Midbrain (tissue), 1 donor: ENCODE data around the gene ATP5PF.
"Not testable (repeated sequence)": the region's sequence is repeated elsewhere in the genome, so short reads cannot be mapped to it uniquely, and the experiment has no call there.

ENCODE experiments used
- DNase-seq: peaks from one replicate; lab custom pipeline; 2025; lab: John Stamatoyannopoulos, UW

Gene ATP5PF

DNA sequence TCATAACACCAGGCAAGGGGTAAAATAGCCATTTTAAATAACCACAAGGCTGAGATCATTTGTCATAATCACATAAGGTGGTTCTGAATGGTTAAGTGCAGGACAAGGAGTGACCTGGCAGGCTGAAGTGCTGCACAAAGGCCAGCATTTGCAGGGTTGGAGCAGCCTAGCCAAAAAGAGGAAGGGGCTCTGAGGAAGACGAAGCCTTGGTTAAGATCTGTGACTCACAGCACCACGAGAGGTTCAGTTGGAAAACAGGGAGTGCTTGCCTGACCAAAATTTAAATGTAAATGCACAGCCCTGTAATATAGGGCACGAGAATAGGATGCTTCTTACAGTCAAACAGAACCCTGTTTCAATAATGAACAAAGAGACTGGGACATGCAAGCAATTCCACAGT, 12.1 kb downstream of the ATP5PF start:
- no peak for DNase-seq

DNA sequence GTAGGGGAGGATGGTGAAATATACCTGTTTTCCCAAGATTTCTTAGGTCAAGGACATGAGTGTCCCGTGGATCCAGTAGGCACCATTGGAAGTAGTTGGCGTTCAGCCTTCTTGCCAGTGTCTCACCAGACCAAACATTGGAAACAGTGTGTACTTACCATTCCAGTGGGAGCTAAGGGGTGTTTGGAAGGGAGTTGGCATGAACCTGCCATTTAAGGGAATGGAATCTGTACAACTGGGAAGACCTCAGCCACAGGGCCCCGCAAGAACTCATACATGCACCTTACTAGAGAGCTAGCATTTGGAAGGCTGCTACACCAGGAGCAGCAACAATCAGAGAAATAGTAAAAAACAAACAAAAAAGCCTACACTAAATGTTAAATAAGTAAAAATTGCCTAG, 12.7 kb downstream of the ATP5PF start:
- DNase-seq, result no peak

DNA sequence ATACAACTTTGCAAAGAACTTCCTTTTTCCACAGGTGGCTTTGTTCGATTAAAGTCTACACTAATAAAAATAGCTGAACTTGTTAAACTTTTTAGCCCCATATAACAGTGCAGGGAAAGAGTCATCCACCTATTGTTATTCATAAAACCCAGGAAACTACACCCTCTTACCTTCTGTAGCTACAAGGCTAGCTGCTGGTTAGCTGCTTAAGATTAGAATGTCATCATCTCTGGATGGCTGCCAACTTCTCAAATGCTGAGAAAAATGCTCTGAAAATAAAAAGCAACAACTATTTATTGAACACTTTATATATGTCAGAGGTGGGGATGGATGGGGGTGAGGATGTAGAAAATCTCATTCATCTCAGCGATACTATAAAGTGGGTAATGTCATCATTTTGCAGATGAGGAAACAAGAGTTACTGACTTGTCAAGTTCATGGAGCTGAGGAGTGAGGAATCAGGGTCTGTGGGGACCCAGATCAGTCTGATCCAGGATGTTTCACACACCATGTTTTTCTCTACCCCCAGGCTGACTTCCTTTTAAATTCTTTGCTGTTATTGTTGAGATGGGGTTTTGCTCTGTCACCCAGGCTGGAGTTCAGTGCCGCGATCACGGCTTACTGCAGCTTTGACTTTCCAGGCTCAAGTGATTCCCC, 17.1 kb downstream of the ATP5PF start:
- no peak for DNase-seq

DNA sequence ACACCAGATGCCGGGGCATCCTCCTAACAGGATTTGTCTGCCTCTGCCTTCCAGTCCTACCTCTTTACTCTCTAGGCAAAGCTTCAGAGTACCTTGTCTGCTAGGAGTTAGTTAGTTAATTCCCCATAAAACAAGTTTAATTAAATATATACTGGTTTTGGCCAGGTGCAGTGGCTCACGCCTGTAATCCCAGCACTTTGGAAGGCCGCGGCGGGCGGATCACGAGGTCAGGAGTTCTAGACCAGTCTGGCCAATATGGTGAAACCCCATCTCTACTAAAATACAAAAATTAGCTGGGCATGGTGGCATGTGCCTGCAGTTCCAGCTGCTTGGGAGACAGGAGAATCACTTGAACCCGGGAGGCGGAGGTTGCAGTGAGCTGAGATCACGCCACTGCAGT, 20.6 kb downstream of the ATP5PF start:
- not testable (repeated sequence) for DNase-seq

DNA sequence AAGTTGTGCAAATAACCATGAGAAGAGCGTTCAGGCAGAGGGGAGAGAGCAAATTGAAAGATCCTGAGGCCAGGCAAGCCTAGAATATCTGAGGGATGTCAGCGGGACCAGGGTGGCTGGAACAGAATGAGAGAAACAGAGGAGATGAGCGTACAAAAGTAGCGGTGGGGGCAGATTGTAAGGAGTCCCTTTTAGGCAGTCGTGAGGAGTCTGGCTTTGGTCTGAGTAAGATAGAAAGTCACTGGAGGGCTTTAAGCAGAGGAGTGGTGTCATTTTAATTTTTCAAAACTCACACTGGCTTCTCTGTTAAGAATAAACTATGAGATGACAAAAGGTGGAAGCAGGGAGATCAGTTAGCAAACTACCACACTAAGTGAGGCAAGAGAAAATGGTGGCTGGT, 24.2 kb downstream of the ATP5PF start:
- DNase-seq, result no peak

DNA sequence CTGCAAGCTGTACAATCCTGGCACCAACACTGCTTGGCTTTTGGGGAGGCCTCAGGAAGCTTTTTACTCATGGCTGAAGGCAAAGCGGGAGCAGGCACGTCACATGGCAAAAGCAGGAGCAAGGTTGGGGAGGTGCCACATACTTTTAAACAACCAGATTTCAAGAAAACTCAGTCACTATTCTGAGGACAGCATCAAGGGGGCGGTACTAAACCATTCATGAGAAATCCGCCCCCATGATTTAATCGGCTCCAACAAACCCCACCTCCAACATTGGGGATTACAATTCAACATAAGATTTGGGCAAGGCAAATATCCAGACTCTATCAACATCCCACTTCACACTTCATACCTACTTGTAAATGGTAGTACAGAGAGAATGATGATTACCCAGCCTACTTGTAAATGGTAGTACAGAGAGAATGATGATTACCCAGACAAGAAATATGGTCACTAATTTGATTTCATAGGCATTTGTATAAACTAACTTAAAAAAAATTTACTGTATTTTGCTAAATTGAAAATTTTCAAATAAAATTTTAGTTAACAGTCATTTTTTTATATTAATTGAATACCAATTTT, 24.9 kb downstream of the ATP5PF start:
- DNase-seq, result no peak

DNA sequence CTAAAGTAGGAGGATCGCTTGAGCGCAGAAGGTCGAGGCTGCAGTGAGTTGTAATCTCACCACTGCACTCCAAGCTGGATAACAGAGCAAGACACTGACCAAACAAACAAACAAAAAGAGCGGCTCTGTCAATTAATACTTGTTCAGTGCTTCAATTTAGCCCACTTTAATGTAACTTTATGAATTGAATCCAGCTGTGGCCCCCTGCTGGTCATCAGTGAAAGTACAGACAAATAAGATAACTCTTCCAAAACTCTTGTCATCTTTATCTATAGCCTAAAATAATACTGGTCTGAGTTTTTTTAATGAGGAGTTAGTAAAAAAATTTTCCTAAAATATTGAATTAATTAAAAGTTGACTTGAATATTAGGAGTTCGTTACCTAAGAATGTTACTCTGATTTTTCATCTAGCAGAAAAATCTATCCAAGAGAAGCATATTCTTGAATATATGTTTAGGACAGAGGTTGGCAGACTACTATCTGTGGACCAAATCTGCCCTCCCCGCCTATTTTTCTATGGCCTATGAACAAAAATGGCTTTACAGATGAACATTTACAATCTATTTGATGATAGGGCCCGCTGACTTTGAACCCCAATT, 26.1 kb downstream of the ATP5PF start:
- peak; percentile 42 for DNase-seq

DNA sequence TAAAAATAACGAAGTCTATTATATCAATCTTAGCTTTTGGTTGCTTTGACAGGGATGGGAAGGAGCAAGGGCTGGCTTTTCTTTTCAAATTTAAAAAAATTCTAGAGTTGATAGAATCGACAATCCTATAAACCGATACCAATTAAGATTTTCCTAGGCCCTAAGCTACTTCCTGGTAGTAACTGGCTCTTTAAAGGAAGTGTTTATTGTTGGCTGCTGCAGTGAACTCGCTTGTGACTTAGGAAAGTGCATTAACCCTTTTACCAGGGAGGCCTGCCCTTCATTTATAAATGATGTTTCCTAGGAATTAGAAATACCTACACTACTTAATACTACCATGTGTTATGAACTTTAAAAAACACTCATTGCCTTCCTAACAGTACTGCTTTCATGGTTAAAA, 33.2 kb downstream of the ATP5PF start:
- no peak for DNase-seq

DNA sequence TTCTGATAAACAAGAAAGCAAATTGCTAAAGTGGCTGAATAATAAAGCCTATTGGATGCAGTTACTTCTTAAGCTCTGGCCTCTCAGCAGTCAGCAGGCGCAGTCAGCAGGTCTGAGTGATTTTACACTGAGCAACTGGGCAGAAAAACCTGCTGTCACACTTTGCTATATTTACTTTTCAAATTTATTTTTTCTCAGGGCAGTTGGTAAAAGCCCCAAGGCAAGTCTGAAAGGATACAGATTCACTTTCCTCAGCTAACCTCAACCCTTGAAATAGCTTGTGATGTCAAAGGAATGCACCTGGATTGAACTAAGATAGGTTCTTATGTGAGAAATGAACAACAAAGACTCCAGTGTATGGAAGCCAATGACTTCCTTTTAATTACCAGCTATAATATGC, 34.0 kb downstream of the ATP5PF start:
- DNase-seq, result no peak

DNA sequence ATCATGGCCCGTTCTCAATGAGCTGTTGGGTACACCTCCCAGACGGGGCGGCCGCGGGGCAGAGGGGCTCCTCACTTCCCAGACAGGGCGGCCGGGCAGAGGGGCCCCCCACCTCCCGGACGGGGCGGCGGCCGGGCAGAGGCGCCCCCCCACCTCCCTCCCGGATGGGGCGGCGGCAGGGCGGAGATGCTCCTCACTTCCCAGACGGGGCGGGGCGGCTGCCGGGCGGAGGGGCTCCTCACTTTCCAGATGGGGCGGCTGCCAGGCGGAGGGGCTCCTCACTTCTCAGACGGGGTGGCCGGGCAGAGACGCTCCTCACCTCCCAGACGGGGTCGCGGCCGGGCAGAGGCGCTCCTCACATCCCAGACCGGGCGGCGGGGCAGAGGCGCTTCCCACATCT, 39.2 kb downstream of the ATP5PF start:
- DNase-seq, result not testable (repeated sequence)

DNA sequence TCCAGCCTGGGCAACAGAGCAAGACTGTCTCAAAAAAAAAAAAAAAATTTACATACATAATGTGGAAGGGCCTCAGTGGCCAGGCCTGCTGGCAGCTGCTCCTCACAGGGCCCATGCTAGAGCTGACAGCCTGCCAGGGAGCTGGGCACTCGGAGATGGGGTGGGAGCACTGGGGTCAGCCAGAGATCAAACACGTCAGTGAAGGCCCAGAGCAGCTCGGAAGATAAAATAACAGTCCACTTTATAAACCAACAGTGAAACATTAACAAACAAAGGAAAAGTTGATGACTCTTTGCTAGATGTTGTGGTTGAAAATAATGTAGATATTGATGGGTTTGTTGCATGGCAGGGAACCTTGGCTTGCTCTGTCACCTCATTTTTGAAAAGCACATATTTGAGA, 42.7 kb downstream of the ATP5PF start:
- DNase-seq, result no peak

DNA sequence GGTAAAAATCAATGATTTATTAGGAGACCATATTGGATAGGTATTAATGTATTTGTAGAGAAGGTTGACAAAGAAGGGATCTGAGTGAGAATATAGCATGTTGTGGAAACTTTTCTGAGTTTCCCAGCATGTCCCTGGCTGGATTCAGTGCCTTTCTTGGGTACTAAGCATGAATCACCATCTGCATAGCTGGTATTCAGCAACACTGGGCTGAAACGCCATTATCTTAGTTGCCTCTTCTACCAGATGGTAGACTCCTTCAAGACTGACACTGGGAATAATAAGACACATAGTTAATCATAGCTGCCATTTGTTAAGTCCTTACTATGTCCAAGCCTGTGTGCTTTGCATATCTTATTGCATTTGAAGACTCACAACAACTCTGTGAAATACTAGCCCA, 45.5 kb downstream of the ATP5PF start:
- DNase-seq, result no peak

DNA sequence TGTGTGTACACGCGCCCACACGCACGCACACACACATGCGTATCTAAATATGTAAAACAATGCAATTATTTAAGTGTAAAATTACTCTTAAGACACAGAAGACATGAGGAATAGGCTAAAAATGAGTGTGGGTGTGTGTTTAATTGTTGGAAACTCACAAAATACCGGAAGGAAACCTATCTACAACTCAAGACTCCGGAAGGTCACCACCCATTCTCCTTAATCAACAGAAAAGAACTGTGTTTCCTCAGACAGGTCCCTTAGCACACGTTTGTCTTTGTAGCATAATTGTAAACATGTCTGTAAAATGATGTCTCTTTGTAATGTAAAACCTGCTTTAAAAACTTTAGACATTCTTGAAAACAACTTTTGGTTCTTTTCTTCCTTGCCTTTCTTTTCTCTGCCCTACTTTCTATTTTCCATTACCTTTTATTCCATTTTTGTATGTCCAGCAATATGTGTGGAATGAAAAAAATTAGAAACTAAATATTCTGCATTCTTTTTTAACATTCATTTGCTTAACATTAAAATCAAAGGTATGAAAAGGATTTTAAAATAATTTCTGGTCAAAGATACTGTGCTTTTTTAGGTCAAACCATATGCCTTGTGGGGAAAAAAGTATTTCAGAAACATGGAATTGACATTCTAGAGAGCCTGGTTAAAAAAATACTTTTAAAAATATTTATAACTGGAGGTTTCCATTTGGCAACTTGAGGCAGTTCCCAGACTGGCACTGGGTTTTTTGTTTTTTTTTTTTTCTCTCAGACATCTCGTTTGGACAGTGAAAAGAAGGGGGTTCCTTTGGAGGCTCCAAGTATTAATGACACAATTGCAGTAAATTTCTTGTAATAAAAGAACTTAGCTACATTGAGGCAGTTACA, 46.2 kb downstream of the ATP5PF start:
- DNase-seq, result no peak

DNA sequence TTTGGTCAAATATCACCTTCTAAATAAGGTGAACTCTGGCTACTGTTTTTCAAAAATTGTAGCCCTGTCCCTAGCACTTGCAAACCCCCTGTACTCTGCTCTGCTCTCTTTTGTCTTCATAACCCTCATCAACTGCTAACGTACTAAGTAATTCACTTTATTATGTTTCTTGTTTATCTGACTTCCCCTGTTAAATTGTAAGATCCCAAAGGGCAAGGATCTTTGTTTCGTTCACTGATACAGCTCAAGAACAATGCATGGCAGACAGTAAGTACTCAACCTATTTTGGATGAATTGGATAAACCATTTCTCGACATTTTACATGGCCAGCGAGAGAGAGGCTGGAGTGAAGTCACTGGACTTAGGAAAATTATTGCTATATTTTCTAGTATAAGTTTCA, 46.9 kb downstream of the ATP5PF start:
- DNase-seq, result no peak

DNA sequence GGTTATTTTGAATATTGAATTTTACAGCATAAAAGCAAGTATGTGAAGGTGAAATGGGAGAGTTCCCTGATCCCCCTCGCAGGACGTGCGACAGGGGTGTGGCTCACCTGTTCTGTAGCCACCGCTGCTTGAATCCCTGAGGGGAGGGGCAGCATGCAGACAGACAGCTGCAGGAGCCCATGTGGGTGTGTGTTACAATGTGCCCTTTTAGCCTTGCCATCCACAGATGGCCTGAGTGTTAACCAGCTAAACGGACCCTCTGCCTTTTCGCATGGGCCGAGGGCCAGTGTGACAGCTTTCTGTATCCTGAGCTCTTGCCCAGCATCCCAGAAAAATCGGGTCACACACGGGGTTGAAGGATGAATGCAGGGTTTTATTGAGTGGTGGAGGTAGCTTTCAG, 52.3 kb downstream of the ATP5PF start:
- no peak for DNase-seq

DNA sequence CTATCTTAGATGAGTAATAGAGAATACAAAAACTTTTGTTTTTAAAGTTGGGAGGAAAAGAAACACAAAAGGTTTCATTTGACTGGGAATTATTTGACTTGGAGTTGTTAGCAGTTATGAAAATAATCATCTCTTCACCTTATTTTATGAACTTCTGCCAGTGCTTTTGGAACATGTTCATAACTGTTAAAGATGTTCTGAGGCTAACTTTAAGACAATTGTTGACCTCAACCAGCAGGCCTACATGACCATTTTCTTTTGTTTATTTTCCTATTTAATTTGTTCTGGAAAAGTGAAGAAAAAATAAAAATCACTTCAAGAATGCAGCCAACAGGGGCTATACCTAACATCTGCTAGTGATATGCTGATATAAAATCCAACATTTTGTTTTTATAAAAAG, 58.3 kb downstream of the ATP5PF start:
- no peak for DNase-seq
